Panc1 (cell line): ENCODE measurements around the gene FLT1.

Experiments
- CTCF ChIP-seq: fragments of 450-650 bp; IDR thresholded peaks from 2 replicates; pipeline ENCODE4 v1.5.1; 2017; ENCODE audit warnings: mild to moderate bottlenecking
- REST ChIP-seq, 2 experiments: IDR thresholded peaks; 2 replicates each; pipeline ENCODE4 v1.6.1; 2011 to 2012; ENCODE audit warnings: low read depth in 2 of 2, control low read depth in 1 of 2, low read length in 1 of 2, mild to moderate bottlenecking in 1 of 2, moderate library complexity in 1 of 2; ENCODE audit not compliant: insufficient read depth in 1 of 2
- SIN3A ChIP-seq: IDR thresholded peaks from 2 replicates; pipeline ENCODE4 v1.6.1; 2012; ENCODE audit warnings: low read depth, mild to moderate bottlenecking, low read length, moderate library complexity, borderline replicate concordance; ENCODE audit not compliant: insufficient read depth

- TF ChIP-seq CTCF, result no peak
- TF ChIP-seq SIN3A, result no peak
- TF ChIP-seq REST (IDR thresholded peaks at IDR 0.05; ENCODE audit: insufficient read depth in 1 of 2, low read depth in 2 of 2, low read length in 1 of 2), result no peak
These were observed 6.6 kb upstream of the FLT1 start for GRCh38 chr13:28501547-28501946.
